Hematopoietic multipotent progenitor cell treated with erythropoietin and hydrocortisone succinate and interleukin-3 and kit ligand, for 8 days (in vitro differentiated cells): ENCODE results near the gene ACSL4.
A peak's percentile ranks its signal among the peaks of the same experiment; 100 is the strongest.
"Not testable (repeated sequence)": the region's sequence is repeated elsewhere in the genome, so short reads cannot be mapped to it uniquely, and the experiment has no call there.

Experiments
- DNase-seq: peaks from one replicate; pipeline ENCODE4 v3.0.0-alpha.2; 2015

The ACSL4 gene

DNA sequence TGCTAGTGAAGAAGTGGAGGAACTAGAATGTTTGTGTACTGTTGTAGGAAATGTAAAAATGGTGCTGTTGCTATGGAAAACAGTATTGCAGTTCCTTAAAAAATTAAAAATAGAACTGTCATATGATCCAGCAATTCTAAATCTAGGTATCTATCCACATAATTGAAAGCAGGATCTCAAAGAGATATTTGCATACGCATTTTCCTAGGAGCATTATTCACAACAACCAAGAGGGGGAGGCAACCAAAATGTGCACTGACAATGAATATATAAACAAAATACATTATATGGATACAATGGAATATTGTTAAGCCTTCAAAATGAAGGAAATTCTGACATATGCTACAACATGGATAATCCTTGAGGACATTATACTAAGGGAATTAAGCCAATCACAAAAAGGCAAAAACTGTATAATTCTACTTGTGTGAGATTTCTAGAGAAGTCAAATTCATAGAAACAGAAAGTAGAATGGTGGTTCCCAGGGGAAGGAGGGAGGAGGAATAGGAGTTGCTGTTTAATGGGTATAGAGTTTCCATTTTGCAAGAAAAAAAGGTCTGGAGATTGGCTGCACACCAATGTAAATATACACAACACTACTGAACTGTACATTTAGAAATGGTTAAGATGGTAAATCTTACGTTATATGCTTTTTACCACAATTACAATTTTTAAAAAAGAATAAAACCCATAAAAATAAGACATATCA, 72.5 kb downstream of the ACSL4 start:
- DNase-seq: no peak

DNA sequence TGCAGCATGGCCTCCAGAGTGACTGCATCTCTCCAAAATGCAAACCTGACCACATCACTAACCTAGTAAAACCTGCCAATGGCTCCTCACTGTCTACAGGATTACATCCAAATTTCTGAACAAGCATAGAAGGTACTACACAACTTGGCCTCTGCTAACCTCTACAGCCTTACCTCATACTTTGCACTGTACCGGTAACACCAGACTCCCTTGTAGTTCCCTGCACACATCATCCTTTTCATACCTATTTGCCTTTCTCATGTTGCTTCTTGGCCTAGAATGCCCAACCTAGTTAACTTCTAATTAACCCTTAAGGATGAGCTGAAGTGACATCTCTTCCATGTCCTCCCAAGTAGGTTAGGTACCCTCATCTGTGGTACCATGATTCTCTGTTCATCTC, 74.7 kb downstream of the ACSL4 start:
- DNase-seq: no peak

DNA sequence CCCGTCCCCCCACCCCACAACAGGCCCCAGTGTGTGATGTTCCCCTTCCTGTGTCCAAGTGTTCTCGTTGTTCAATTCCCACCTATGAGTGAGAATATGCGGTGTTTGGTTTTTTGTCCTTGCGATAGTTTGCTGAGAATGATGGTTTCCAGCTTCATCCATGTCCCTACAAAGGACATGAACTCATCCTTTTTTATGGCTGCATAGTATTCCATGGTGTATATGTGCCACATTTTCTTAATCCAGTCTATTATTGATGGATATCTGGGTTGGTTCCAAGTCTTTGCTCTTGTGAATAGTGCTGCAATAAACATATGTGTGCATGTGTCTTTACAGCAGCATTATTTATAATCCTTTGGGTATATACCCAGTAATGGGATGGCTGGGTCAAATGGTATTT, 75.7 kb downstream of the ACSL4 start:
- DNase-seq: not testable (repeated sequence)

DNA sequence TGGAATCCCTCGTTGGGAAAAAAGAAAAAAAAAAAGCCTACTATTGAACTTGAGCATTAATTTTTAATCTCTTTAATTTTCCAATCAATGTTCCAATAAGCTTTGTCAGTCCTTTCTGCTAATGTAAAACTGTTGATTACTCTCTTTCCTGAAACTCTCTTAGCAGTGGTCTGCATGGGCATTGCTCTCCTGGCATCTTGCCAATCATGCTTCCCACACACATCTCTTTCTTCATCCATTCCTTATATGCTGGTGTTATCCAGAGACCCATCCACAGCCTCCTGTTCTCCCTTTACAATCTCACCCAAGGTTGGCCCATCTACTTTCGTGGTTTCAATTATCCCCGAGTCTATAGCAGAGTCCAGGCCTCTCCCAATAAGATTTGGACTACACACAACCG, 76.3 kb downstream of the ACSL4 start:
- no peak for DNase-seq

DNA sequence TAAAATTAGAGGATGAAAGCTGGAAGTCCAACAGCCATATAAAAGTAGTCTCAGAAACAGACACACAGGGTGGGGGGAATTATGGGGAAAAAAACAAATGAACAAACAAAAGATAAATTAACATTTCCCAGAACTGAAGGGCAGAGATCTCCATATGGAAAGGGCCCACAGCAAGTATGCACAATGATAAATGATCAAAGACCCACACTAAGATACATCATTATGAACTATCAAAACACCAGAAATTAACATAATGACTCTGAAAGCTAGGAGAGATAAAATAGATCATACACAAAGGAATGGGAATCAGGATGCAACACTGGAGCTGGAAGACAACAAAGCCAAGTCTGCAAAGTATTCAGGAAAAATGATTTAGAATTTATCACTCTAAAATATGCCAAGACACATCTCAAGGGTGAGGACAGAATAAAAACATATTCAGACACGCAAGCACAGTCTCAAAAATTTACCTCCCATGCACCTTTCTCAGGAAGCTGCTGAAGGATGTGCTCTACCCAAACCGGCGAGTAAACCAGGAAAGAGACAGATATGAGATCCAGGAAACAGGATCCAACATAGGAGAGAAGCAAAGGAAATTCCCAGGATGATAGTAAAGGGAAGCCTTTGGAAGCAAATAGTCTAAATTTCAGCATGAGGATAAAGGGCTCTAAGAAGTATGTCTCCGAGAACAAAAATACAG, 77.4 kb downstream of the ACSL4 start:
- DNase-seq: no peak

DNA sequence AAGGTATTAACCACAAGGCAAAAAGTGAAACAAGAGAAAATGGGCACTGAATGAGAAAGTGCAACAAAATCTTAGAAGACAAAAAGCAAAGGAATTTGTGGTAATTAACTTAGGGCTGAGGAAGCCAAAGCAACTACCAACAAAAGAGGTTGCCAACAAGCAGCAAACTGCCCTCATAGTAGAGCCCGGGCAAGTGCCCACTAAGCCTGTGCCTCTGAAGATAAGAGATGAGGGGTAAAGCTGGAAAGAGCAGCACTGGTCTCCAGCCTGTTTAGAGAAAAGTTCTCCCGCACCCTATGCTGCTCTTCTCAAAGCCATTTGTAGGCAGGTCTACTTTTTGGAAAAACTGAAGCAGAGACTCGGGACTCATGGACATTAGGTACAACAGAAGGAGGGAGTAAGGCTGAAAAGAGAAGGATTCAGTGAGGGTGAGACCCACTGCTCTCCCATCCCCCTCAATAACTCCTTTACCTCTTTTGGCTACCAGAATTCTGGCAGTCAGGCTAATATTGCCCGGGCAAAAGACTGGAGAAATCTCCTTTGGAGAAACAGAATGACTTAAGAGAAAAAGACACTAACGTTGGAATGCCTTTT, 78.4 kb downstream of the ACSL4 start:
- DNase-seq: peak; percentile 81

DNA sequence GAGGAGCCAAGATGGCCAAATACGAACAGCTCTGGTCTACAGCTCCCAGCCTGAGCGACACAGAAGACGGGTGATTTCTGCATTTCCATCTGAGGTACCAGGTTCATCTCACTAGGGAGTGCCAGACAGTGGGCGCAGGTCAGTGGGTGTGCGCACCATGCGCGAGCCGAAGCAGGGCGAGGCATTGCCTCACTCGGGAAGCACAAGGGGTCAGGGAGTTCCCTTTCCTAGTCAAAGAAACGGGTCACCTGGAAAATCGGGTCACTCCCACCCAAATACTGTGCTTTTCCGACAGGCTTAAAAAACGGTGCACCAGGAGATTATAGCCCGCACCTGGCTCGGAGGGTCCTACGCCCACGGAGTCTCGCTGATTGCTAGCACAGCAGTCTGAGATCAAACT, 88.4 kb downstream of the ACSL4 start:
- DNase-seq: not testable (repeated sequence)

DNA sequence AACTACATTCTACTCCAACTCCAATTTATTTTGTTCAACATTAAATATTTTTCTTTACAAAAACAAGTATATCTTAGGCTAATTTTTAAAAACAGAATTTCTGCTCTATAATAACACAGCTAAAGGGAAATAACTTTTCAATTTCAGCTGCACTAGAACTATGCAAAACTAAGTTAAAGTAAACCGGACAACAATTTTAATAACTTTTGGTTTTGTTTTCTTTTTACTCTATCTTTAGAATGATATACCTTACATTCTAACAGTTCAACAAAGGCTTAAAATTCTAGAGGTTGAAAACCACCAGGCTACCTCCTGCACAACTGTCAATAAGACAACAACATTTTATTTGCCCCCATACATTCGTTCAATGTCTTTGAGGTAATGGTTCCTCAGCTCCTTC, 89.4 kb downstream of the ACSL4 start:
- DNase-seq: no peak

DNA sequence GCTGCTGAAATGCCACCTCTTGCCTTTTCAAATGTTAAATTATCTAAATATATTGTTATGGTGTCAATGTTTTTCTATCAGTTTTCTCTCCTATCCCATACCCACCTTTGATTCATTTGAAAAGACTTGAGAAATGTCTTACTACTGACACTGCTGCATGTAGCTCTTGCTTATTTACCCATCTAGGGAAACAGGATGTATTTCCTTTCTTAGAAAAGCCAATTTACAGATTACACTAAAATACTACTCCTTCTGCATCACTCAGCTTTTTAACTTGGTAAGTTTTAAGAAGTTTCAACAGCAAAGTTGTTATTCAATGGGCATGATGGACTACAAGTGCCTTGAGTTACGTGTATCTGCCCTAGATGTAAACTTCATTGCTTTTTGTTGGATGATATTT, 94.9 kb downstream of the ACSL4 start:
- no peak for DNase-seq

DNA sequence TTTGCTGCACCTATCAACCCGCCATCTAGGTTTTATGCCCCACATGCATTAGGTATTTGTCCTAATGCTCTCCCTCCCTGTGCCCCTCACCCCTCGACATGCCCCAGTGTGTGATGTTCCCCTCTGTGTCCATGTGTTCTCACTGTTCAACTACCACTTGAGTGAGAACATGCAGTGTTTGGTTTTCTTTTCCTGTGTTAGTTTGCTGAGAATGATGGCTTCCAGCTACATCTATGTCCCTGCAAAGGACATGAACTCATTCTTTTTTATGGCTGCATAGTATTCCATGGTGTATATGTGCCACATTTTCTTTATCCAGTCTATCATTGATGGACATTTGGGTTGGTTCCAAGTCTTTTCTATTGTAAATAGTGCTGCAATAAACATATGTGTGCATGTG, 95.6 kb downstream of the ACSL4 start:
- not testable (repeated sequence) for DNase-seq

DNA sequence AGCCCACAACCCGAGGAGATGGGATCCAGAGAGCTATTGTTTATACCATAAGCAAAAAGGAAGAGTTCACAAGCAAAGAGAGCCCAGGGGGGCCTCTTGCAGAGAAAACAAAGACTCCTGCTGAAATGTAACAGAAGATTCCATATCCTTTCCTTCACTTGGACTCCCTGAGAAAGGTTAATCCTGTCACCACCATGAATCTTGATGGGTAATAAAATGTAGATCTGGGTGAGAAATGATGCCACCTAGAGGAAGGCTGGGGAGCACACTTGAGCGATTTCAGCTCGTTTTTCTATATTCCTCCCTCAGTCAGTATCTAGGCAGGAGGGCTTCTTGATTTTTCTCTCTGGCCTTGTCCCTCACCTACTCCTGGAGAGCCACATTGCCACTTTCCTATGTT, 97.9 kb downstream of the ACSL4 start:
- DNase-seq: peak; percentile 48

DNA sequence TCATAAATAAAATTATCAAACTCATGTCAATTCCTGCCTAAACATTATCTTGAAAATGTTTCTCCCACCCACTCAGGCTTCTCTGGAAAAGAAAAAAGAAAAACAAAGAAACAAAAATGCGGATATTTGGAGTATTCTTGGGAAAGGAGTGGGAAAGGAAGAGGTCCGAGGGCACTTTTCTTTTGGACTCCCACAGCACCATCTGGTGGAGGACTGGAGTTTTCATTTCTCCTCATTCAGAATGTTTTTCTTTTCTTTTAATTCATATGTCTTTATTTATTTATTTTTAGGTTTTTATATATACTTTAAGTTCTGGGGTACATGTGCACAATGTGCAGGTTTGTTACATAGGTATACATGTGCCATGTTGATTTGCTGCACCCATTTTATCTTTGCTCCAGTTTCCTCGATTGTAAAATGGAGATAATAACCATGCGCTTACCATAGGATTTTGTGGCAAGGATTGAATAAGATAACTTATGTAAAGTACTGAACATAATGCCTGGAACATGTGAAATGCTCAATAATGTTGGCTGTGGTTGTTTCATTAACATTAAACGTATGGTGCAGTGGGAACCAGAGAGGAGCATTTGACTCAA, 100.1 kb downstream of the ACSL4 start:
- DNase-seq: peak; percentile 38

DNA sequence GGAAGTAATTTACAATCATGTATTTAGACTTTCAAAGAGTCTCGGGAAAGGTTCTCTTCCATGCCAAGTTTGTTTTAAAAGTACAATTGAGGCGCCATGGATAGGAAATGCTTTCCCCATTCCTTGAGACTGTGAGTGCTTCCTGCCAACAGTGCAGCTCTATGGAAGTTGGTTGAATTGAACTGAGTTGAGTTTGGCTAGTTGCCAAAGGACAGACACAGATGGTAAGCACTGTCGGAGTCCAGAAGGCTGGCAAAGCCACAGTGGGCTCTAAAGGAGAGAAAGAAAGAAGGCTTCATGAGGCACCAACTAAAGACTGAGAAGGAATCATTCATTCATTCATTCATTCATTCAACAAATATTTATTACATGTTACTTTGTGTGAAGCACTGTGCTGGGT, 103.7 kb downstream of the ACSL4 start:
- DNase-seq: no peak

DNA sequence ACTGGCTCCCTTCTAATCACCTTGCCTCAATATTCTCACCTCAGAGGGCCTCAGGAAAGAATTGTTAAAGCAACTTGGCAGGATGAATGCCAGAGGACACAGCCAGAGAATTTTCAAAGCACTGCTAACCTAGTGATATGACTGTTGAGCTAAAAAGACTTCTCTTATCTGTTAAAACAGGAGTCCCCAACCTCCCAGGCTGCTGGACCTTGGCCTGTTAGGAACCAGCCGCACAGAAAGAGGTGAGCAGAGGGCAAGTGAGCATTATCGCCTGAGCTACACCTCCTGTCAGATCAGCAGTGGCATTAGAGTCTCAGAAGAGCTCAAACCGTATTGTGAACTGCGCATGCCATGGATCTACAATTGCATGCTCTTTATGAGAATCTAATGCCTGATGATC, 106.4 kb downstream of the ACSL4 start:
- peak; percentile 90 for DNase-seq

DNA sequence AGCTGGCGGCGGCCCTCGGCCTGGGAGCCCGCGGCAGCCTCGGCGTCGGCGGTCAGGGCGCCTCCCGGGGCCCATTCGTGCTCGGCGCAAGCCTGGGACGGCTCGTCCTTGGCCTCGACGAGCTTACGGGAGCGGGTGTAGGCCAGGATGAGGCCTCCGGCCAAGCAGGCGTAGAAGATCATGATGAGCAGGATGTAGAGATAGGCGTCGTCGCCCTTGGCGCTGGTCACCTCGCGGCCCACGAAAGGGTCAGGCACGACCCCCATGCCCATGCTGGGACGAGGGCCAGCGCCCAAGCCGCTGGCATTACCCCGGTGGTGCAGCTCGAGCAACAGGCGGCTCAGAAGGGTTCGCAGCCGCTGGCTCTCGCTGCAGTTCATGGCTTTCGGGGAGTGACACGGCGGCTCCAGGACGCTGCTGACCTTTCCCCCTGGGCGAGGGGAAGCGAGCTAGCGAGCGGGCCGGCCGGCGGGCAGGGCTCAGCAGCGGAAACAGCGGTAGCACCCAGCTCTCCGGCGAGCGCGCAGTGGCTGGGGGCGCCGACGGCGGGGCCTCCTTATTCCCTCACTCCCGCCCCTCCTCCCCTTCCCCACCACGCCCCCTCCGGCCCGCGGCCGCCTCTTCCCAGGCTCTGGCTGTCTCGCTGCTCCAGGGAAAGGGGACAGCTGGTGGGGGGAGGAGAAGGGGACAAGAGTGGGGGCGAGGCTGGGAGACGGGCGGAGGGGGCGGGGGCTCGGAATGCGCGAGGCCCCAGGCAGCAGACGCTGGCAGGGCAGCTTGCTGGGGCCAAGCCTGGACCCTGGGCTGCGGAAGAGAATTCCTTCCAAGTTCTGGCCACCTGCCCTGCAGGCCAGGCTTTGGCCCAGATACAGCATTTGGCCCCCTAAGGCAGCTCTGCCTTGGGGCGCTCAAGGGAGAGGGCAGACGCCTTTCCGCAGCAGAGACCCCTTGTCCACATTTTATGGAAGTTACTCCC, 108.1 kb downstream of the ACSL4 start, which contains the start of gene KCNE5:
Gene KCNE5, minus strand, starts transcription at position 532 of the 976 bp plus-strand sequence. Its CDS starts 152 bp downstream, at position 380.
- DNase-seq: no peak

DNA sequence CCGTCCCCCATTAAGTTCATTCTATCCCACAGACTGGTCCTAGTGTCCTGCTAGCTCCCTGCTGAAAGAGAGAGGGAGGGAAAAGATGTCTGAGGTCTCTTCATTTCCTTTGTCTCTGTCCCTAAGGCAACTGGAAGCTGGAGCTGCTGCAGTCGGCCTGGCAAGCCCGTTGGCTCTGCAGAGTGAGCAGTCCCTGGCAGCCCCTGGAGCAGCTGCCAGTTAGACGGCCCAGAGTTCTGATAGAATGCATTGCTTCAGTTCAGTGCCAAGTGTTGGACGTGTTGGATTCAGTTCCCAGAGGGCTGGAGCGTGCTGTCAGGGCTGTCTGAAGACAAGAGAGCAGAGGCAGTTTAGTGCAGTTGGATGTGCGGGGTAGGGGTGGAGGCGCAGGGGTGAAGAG, 109.1 kb downstream of the ACSL4 start:
- DNase-seq: no peak

DNA sequence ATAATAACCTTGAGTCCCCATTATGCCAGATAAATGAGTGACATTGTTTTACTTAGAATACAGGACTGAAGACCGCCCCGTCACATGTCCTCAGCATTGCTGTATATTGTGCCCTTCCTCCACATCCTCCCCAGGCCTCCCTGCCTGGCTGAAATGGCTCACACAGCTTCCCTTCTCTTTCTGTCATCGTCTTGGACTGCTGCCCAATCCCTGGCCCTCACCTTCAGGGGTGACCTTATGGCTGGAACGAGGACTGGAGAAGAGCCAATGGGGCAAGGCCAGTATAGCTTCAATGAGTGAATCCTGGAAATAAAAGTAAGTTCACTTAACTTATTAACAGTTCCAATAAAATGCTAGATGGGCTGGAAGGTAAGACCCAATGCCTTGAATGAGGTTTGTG, 110.8 kb downstream of the ACSL4 start:
- no peak for DNase-seq

DNA sequence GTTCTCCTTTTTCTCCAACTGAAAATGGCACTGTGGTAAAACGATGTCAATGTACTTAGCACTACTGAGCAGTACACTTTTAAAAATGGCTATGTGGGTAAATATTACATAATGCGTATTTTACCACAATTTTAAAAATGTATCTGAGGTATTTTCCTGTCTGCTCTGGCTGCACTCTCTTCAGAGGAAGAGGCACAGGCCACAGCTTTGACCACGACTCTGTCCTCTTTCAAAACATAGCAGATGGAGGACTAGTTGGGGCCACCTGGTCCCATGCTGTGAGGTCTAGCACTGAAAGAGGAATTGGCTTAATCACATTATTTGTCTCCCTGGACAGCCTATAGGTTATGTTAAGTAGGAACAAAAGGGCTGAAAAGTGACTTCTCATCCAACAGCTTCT, 113.3 kb downstream of the ACSL4 start:
- DNase-seq: no peak

DNA sequence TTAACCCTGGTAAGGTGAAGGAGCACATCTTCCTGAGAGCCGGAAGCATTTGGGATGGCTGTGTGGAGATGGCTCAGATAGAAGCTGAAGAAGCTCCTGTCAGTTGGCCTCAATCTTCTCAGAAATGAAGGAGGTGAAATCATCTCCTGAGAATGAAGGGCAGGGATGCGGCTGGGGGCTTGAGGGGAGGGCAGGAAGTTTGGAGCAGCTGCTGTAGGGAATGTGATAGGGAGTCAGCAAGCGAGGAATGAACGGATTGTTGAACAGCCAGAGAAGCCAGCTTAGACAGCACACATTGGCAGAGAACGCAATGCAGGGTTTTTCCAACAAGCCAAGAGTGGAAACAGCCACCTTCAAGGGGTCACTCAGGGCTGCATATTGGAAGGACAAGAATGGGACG, 118.1 kb downstream of the ACSL4 start:
- DNase-seq: no peak

DNA sequence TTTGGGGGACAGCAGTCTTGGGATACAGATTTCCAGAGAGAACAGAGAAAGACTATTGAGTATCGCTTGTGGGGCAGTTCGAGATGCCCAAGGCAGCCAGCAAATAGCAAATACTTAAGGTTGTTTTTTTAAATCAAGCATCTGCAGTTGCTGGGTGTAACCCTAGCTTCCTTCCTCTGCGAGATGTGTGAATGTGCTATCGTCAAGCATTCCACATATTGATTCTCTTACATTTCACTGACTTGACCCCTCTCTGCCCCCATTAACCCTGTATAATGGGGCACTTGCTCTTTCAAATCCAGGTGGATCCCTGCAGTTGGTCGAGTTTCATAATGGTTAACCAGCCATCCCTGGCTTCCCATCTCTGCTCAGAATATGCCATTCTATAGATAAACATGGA, 131.6 kb downstream of the ACSL4 start:
- DNase-seq: no peak

DNA sequence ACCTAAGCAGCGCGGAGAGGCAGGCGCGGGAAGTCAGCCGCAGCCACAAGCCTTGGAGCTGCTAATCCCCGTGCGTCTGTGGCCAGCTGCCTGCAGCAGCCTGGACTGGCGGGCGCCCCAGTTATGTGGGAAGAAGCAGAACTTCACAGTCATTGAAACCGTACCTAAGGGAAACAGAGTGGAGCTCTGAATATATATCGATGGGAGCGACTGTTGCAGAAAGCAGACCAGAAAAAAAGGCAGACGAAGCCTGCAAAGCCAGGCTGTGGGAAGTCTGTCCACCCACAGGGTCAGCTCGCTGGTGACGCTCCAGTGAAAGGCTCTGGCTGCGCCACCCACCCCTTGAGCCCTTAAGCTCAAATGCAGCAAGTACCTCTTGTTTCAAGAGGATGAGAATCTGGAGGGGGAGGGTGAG, 132.8 kb downstream of the ACSL4 start:
- no peak for DNase-seq

DNA sequence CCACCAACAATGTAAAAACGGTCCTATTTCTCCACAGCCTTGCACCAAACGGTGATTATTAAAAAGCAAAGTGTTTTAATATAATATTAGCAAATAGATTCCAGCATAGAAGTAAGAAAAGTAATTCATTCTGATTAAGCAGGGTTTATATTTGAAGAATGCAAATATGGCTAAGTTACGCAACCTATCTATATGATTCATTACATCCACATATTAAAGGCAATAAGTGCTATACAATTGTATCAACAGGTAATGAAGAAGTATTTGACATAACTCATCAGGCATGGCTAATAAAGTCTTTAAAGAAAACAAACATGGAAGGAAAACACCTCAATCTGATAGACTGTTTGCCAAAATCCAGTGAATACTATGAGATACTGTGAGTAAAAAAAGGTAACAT, 137.0 kb downstream of the ACSL4 start:
- no peak for DNase-seq
